Subcutaneous adipose tissue (tissue), 4 donors: ENCODE measurements around the gene AMHR2. TPM values are rescaled to one million over a fixed set of nuclear protein-coding genes. Genes with fewer than 3 reads are reported as not detected.

Experiments used
- CTCF ChIP-seq: fragments of 450-650 bp; IDR thresholded peaks from one replicate; pipeline ENCODE4 v1.5.1; 2016; ENCODE audit warnings: low read depth, mild to moderate bottlenecking, control low read depth, antibody characterized with exemption, moderate library complexity
- total RNA-seq, 4 donors: library from RNA; depleted of rRNA; stranded (reverse); fragments of >200 nt; gene quantifications; one replicate each; pipeline ENCODE4 v1.1.0, GENCODE V29; 2016

The AMHR2 gene
- total RNA-seq, 4 donors from 2014 or later: 0.22 TPM; not detected in 3

DNA sequence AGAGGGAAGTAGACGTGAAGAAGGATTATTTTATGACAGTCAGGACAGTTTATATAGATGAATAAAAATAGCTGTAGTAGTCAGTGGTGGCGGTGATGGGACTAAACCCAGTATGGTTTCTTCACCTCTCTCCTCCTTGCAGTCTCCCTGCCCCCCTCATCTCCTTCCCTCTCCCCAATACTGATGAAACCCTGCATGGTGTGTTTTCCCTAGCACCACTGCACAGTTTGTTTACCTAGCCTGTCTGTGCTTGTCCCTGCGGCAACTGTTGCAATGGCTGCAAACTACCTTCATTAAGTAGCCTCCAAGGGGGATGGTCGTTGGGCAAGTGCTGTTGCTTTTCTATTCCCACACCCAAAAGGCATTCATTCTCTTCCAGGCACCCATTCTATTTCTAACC lies 43.0 kb downstream of the AMHR2 start:
- TF ChIP-seq CTCF: no peak

DNA sequence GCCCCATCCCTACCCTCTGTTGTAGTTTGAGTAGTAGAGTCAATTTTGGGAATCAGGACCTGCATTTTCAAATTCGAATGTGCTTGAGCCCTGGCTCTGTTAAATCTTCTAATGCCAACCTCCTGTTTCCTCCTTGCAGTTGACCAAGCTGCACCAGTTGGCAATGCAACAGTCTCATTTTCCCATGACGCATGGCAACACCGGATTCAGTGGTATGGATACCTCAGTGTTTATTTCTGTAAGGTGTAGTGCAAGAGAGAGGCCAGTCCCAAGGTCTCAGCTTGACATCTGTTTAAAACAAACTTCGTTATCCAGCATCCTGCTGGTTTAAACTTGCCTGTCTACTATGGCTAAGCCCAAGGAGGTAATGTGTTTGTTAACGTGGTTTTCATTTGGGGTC lies 43.4 kb downstream of the AMHR2 start:
- no peak for TF ChIP-seq CTCF

DNA sequence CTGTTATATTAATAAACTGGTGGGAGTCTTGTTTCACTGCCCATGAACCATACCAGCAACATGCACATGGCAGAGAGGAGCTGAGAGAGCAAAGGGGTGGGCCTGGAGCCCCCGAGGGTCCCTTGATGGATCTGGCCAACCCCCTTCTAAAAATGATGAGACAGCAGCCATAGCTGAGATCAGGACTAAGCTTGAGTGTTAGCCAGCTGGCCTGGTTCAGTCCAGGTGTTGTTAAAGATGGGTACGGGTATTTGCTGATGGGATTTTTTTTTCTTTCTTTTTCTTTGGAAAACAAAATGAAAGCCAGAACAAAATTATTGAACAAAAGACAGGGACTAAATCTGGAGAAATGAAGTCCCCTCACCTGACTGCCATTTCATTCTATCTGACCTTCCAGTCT lies 44.2 kb downstream of the AMHR2 start:
- no peak for TF ChIP-seq CTCF

DNA sequence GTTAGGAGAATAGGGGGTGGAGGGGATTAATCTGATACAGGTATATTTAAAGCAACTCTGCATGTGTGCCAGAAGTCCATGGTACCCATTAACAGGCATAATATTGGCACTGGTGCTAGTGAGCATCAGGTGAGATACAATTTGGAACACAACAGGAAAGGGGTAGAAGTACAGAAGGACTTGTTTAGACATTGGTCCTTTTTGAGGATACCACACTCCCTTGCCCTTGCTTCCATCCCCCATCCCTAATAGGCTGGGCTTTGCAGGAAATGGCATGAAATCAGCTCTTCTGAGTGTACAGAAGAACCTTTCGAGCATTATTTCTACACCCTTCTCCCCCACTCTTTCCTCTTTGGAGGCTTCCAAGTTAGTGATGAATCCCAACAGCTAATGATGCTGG lies 44.6 kb downstream of the AMHR2 start:
- TF ChIP-seq CTCF: no peak

- TF ChIP-seq CTCF: no peak
Measured at GRCh38 chr12:53472056-53472582, 48.5 kb downstream of the AMHR2 start.

- no peak for TF ChIP-seq CTCF
Measured at GRCh38 chr12:53474077-53474476, 50.4 kb downstream of the AMHR2 start.

GRCh38 chr12:53474819-53475218 lies 51.2 kb downstream of the AMHR2 start:
- no peak for TF ChIP-seq CTCF
